Measurements from ENCODE around the gene HOXD13.

The HOXD13 gene

DNA sequence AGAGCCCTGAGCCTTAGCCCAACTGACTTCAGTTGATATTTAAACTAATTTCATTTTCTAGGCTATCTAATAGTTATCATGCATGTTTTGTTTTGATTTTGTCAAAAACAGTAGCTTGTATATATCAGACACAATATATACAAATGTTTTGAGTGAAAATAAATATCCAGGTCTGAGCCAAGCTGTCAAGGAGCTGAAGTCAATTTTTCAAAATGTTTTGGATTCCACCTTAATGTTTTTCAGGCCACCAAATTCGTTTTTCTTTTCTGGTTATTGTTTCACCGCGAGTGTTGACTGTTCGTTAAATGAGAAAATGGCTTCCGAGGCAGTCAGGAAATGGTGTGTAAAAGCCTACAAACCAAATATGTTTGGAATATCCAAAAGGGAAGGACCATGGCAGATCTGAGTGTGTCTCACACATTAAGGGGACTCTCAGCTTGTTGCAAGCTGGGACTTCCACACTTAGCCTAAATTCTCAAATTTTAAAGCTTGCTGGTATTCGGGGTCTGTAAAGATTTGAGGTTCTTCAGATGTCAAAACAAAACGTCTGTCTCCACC, 9.9 kb downstream of the HOXD13 start:
- Histone ChIP-seq H3K9me3 (ENCODE audit: control insufficient read depth, insufficient read depth, low read depth, low read length) (no peaks in the 10 kb centered on the region), H3K36me3 (ENCODE audit: control insufficient read depth, insufficient read depth, low read length) (no peaks in the 10 kb centered on the region), H3K4me3 (ENCODE audit: low read depth, low read length) (no peak overlapping the region), H3K27me3 (ENCODE audit: control insufficient read depth, insufficient read depth, low read length) (peaks cover 100% of the 10 kb centered on the region), H3K9ac (ENCODE audit: low read length) (no peak overlapping the region), H3K4me1 (ENCODE audit: control insufficient read depth, insufficient read depth, low read length) (peaks cover 57% of the 10 kb centered on the region), H3K27ac (ENCODE audit: low read depth, low read length) (no peak overlapping the region)

DNA sequence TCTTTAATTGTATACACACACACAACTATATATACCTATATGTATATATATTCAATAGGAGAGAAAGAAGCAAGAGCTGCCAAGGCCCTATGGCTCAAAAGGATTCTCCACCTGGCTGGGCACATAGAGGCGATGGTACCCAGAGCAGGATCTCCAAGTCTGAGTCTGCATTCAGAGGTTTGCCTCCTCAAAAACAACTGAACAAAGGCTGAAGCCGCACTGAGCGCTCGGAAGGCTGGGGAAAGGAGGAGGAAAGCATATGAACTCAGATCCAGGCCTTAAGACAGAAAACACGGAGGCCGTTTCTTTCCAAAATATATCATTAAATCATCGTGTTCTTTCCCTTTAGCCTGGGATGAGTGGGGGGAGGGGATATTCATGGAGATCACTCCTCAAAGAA, 10.7 kb downstream of the HOXD13 start:
- peaks cover 99% of the 10 kb centered on the region for H3K27me3 ChIP-seq (ENCODE audit: control insufficient read depth, insufficient read depth, low read length)
- no peak overlapping the region for H3K9ac ChIP-seq (ENCODE audit: low read length)
- peaks cover 52% of the 10 kb centered on the region for H3K4me1 ChIP-seq (ENCODE audit: control insufficient read depth, insufficient read depth, low read length)
- H3K27ac ChIP-seq (ENCODE audit: low read depth, low read length): no peak overlapping the region
- no peaks in the 10 kb centered on the region for H3K36me3 ChIP-seq (ENCODE audit: control insufficient read depth, insufficient read depth, low read length)
- no peaks in the 10 kb centered on the region for H3K9me3 ChIP-seq (ENCODE audit: control insufficient read depth, insufficient read depth, low read depth, low read length)
- no peak overlapping the region for H3K4me3 ChIP-seq (ENCODE audit: low read depth, low read length)

DNA sequence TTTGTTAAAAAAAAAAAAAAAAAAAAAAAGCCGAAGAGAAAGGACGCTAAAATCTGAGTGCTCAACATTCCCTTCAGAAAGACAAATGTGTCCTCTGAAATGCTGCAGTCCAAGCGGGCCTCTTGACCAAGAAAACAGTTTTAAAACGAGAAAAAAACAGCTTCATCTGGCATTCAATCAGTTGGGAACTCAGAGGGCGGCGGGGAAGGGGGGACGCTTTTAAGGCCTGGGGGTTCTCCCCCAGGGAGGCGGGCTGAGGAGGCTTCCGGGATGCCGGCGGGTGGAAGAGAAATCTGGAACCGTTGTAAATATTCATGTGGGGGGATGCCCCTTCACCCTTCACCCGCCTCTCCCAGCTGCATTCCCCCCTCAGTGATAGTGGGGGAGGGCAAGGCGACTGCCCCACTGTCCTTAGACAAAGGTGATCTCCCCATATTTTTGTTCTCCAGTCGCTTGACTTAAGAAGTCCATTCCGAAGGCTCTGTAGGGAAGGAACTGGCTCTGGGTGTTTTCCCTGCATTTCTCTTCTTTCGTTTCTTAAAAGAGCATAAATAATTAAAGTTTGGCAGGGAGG, 11.3 kb downstream of the HOXD13 start:
- Histone ChIP-seq H3K9me3 (ENCODE audit: control insufficient read depth, insufficient read depth, low read depth, low read length) (no peaks in the 10 kb centered on the region), H3K27ac (ENCODE audit: low read depth, low read length) (no peak overlapping the region), H3K36me3 (ENCODE audit: control insufficient read depth, insufficient read depth, low read length) (no peaks in the 10 kb centered on the region), H3K4me1 (ENCODE audit: control insufficient read depth, insufficient read depth, low read length) (peaks cover 51% of the 10 kb centered on the region), H3K9ac (ENCODE audit: low read length) (no peak overlapping the region), H3K27me3 (ENCODE audit: control insufficient read depth, insufficient read depth, low read length) (peaks cover 99% of the 10 kb centered on the region), H3K4me3 (ENCODE audit: low read depth, low read length) (peak overlapping the region; percentile 52)

DNA sequence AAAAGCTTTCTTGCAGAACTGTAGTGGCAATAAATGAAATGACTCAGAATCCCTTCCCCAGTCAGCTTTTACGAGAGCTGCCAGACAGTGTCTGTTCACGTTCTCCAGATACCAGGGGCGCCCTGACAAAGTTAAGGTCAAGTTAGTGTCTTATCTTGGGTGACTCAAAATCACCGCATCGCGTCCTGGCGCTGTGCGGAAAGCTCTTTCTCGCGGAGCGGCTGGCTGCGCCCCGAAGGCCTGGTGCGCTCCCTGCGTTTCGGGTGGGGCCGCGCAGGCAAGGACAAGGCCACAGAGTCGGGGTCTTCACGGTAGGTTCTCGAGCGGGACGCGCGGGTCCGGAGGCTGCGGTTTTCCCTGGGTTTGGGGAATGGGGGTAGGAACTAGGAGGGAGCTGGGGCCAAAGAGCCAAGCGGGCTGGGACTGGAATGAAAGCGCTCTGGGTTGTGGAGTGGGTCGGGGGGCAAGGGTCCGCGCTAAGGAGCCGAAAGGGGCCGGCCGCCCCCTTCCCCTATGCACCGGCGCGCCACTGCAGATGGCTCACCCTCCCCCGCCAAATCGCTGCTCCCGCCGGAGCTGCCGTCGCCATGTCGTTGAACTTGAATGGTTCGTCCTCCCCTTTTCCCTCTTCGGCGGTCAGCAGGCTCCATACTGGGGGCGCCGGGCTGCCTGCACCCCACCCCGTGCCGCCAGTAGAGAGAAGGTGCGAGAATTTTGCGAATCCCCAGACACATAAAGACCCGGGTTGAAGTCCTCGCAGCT, 12.0 kb downstream of the HOXD13 start:
- Histone ChIP-seq H3K27ac (ENCODE audit: low read depth, low read length) (no peak overlapping the region), H3K4me3 (ENCODE audit: low read depth, low read length) (peak overlapping the region; percentile 52), H3K27me3 (ENCODE audit: control insufficient read depth, insufficient read depth, low read length) (peaks cover 99% of the 10 kb centered on the region), H3K4me1 (ENCODE audit: control insufficient read depth, insufficient read depth, low read length) (peaks cover 45% of the 10 kb centered on the region), H3K36me3 (ENCODE audit: control insufficient read depth, insufficient read depth, low read length) (no peaks in the 10 kb centered on the region), H3K9ac (ENCODE audit: low read length) (peak overlapping the region; percentile 62), H3K9me3 (ENCODE audit: control insufficient read depth, insufficient read depth, low read depth, low read length) (no peaks in the 10 kb centered on the region)

DNA sequence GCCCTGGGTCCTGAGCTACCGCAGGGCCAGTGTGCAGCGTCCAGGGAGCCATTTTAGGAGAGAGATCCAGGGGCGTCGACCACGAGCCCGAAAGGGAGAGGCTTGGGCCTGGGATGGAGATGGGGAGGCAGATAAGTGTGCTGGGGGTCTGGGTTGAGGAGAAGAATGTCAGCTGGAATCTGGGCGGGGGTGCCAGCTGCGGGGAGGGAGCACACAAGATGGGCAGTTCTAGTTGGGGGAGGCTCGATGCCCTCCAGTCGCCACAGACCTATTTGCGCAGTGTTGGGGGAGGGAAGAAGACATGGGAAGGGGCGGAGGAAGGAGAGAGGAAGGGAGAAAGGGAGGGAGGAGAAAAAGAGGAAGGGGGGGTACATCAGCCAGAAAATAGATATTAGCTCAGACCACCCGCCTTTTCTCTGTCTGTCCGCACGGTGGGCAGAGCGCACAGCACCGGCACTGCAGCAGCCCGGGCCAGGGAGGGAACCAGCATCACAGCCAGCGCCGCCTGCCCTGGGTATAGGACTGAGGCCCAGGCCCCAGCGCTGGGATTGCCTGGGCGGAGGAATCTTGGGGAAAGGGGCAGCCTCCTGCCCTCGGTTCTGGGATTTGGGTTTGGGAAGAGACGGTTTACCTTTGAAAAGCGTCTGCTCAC, 12.7 kb downstream of the HOXD13 start:
- no peaks in the 10 kb centered on the region for H3K9me3 ChIP-seq (ENCODE audit: control insufficient read depth, insufficient read depth, low read depth, low read length)
- peak overlapping the region; percentile 52 for H3K4me3 ChIP-seq (ENCODE audit: low read depth, low read length)
- H3K9ac ChIP-seq (ENCODE audit: low read length): peak overlapping the region; percentile 62
- no peak overlapping the region for H3K27ac ChIP-seq (ENCODE audit: low read depth, low read length)
- H3K27me3 ChIP-seq (ENCODE audit: control insufficient read depth, insufficient read depth, low read length): peaks cover 99% of the 10 kb centered on the region
- no peaks in the 10 kb centered on the region for H3K36me3 ChIP-seq (ENCODE audit: control insufficient read depth, insufficient read depth, low read length)
- peaks cover 40% of the 10 kb centered on the region for H3K4me1 ChIP-seq (ENCODE audit: control insufficient read depth, insufficient read depth, low read length)

DNA sequence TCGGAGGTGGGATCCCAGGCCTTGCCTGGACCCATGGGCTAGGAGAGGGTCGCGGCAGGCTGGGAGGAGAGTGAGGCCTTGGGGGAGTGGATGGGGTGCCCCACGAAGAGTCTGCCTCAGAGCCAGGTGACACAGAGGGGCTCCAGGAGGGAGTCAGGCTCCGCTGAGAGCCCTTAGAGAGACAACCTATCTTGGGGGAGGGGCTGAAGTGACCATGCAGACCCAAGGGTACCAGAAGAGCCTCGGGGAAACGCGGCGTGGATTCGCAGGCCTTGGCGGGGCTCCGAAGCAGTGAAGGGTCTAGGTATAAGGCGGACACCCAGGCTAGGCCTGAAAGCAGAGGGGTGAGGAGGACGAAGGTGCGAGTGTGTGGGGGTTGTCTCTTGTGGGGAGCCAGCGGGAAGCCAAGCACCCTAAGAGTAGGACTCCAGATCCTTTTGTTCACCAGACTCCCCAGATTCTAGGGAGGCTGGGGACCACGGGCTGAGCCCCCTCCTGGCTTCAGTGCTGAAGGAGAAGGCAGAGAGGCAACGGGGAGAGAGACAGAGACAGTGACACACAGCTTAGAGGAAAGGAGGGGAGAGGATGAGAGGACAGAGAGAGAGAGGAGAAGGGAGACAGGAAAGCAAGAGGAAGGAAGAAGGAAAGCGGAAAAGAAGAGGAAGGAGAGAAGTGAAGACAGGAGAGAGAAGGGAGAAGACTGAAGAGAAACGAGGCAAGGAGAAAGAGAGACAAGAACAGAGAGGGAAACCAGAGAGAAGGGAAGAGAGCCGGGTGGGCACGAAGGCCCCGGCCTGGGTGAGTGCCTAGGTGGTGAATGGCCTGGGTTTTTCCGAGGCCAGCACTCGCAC, 13.4 kb downstream of the HOXD13 start:
- H3K27me3 ChIP-seq (ENCODE audit: control insufficient read depth, insufficient read depth, low read length): peaks cover 99% of the 10 kb centered on the region
- H3K4me3 ChIP-seq (ENCODE audit: low read depth, low read length): peak overlapping the region; percentile 52
- H3K9me3 ChIP-seq (ENCODE audit: control insufficient read depth, insufficient read depth, low read depth, low read length): no peaks in the 10 kb centered on the region
- peak overlapping the region; percentile 62 for H3K9ac ChIP-seq (ENCODE audit: low read length)
- H3K4me1 ChIP-seq (ENCODE audit: control insufficient read depth, insufficient read depth, low read length): peaks cover 33% of the 10 kb centered on the region
- no peak overlapping the region for H3K27ac ChIP-seq (ENCODE audit: low read depth, low read length)
- no peaks in the 10 kb centered on the region for H3K36me3 ChIP-seq (ENCODE audit: control insufficient read depth, insufficient read depth, low read length)

DNA sequence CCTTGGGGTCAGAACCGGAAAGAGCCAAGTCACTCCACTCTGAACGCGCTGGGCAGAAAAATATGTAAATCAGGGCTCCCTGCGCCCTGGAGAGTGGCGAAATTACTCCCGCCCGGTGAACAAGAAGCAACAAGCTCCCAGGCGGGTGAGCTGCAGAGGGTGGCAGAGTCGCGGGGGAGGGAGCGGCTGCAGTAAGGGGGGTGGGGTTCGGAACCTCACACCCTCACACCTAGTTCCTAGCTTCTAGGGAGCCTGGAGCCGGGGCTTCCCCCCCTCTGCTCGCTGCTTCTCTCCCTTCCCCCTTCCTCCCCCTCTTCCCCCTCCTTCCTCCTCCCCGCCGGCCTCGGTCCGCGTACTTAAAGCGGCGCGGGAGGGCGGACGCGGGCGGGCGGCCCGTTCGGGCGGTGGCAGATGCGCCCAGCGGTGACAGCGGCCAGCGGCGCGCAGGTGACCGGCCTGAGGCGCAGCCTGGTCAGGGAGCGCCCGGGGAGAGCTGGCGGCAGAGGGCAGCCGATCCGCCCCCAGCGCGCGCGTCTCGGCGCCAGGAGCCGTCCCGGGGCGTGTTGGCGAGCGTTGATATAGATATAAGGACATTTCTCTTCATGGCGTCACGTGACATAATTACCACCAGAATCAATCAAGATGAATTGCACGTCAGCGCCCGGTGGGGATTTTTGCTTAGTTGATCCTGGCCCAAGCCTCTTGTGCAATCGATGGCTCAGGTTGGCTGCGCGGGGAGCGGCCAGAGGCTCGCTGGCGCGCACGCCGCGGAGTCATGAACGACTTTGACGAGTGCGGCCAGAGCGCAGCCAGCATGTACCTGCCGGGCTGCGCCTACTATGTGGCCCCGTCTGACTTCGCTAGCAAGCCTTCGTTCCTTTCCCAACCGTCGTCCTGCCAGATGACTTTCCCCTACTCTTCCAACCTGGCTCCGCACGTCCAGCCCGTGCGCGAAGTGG, 14.3 kb downstream of the HOXD13 start, which contains the start of gene HOXD11:
Gene HOXD11 (plus strand): TSS at position 700 of the 959 bp plus-strand sequence. CDS start 76 bp downstream, at position 776.
- Histone ChIP-seq H3K4me3 (ENCODE audit: low read depth, low read length) (peak within 1 kb of the TSS; percentile 52), H3K9me3 (ENCODE audit: control insufficient read depth, insufficient read depth, low read depth, low read length) (no peaks in the 10 kb centered on the region), H3K27ac (ENCODE audit: low read depth, low read length) (no peak within 1 kb of the TSS), H3K4me1 (ENCODE audit: control insufficient read depth, insufficient read depth, low read length) (peaks cover 33% of the 10 kb centered on the region), H3K27me3 (ENCODE audit: control insufficient read depth, insufficient read depth, low read length) (peaks cover 99% of the 10 kb centered on the region), H3K9ac (ENCODE audit: low read length) (peak within 1 kb of the TSS; percentile 62), H3K36me3 (ENCODE audit: control insufficient read depth, insufficient read depth, low read length) (no peaks in the 10 kb centered on the region)

DNA sequence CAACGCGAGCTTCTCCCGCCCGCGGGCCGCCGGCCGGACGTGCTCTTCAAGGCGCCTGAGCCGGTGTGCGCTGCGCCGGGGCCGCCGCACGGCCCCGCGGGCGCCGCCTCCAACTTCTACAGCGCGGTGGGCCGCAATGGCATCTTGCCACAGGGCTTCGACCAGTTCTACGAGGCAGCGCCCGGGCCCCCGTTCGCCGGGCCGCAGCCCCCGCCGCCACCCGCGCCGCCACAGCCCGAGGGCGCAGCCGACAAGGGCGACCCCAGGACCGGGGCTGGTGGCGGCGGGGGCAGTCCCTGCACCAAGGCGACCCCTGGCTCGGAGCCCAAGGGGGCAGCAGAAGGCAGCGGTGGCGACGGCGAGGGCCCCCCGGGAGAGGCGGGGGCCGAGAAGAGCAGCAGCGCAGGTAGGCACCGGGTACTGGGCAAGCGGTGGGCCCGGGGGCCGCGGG, 15.2 kb downstream of the HOXD13 start:
- Histone ChIP-seq H3K4me3 (ENCODE audit: low read depth, low read length) (no peak overlapping the region), H3K9ac (ENCODE audit: low read length) (no peak overlapping the region), H3K27ac (ENCODE audit: low read depth, low read length) (no peak overlapping the region), H3K36me3 (ENCODE audit: control insufficient read depth, insufficient read depth, low read length) (no peaks in the 10 kb centered on the region), H3K27me3 (ENCODE audit: control insufficient read depth, insufficient read depth, low read length) (peaks cover 99% of the 10 kb centered on the region), H3K4me1 (ENCODE audit: control insufficient read depth, insufficient read depth, low read length) (peaks cover 33% of the 10 kb centered on the region), H3K9me3 (ENCODE audit: control insufficient read depth, insufficient read depth, low read depth, low read length) (no peaks in the 10 kb centered on the region)

DNA sequence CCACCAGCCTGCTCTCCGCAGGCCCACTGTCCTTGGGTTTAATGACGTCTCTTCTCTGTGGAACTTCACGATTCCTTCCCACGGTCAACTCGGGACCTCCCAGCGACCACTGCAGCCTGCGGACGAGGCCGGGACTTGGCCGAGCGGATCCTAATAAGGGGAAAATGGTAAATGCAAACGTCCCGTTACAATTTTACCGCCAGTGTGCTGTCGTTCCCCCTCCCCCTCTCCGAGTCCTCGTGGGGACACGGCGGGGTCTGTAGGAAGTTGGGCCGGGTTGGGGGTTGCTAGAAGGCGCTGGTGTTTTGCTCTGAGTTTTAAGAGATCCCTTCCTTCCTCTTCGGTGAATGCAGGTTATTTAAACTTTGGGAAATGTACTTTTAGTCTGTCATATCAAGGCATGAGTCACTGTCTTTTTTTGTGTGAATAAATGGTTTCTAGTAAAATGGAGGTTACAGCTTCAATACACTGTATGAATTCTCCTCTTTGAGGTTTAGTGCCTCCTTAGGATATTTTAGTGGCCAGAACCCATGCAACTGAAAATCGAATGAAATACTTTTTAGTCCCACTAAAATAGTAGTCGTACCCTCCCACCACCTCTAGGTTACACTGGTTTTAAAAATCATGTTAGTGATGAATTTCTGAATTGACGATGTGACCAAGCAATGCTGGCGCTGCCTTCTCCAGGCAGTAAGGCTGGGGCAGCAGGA, 16.8 kb downstream of the HOXD13 start:
- Histone ChIP-seq H3K9ac (ENCODE audit: low read length) (peak overlapping the region; percentile 74), H3K4me3 (ENCODE audit: low read depth, low read length) (peak overlapping the region; percentile 25; the same call in 1 of the 2 replicates), H3K27me3 (ENCODE audit: control insufficient read depth, insufficient read depth, low read length) (peaks cover 99% of the 10 kb centered on the region), H3K36me3 (ENCODE audit: control insufficient read depth, insufficient read depth, low read length) (no peaks in the 10 kb centered on the region), H3K27ac (ENCODE audit: low read depth, low read length) (no peak overlapping the region), H3K9me3 (ENCODE audit: control insufficient read depth, insufficient read depth, low read depth, low read length) (no peaks in the 10 kb centered on the region), H3K4me1 (ENCODE audit: control insufficient read depth, insufficient read depth, low read length) (peaks cover 27% of the 10 kb centered on the region)

Data from HUES6 (cell line).